ENCODE measurements around the gene NDUFC1.

Gene NDUFC1

DNA sequence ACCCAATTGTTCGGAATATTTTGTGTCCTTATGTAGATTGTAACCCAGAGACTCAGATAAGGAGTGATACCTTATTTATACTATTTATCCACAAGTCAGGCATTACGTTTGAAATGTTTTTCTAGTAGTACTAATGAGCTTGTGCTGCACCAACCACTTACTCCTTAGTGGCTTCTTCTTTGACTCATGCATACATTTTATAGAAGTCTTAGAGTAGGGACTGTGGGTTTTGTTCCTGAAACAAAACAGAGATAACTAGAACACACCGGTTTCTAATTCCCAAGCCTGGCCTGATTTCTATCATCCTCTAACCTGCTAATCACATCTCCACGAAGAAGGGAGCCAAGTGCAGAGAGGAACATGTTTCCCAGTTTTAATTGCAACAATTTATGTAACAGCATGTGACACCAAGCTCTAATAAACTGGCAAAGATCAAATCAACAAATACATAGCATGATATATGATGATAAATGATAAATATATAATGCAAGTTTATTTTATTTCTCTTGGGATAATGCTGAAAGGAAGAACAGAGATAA is 54.5 kb downstream of the NDUFC1 start:
- no peak for TF ChIP-seq ZNF274 (IDR thresholded peaks at IDR 0.05; ENCODE audit: low read depth, low read length)
- no peak overlapping the region for H3K4me3 ChIP-seq (ENCODE audit: low read length)

GRCh38 chr4:139247241-139247640 is 55.0 kb downstream of the NDUFC1 start:
- no peak for TF ChIP-seq ZNF274 (IDR thresholded peaks at IDR 0.05; ENCODE audit: low read depth, low read length)
- no peak overlapping the region for H3K4me3 ChIP-seq (ENCODE audit: low read length)

DNA sequence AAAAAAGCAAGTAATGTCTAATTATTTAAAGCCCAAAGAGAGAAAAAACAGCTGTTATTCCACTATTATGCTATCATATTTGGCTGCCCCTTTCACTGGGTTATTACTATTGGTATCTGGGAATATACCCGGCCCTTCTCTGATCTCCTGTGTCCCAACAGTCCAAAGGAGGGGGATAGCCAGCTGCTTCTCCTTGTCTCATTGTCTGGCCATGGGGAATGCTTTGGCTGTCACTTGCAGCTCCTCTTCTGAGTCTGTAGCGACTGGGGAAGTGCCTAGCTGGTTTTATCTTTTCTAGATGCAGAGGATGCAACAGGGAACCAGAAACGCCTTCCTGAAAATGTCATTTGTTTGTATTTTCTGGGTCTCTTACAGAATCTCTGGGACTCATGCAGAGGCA is 56.1 kb downstream of the NDUFC1 start:
- H3K4me3 ChIP-seq (ENCODE audit: low read length), result no peak overlapping the region
- no peak for TF ChIP-seq ZNF274 (IDR thresholded peaks at IDR 0.05; ENCODE audit: low read depth, low read length)

DNA sequence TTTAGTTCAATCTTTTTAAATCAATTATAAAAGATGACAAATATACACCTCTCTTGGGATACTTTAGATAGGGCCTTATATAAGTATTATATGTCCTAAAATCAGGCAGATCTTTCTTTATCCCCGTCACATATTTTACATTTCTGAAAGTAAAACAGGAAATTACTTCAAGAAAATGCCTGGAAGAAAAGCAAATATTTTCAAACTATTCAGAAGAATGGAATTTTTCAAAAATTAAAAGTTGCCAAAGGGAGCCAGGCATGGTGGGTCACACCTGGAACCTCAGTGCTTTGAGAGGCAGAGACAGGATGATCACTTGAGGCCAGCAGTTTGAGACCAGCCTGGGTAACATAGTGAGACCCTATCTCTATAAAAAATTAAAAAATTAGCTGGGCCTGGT is 56.7 kb downstream of the NDUFC1 start:
- no peak overlapping the region for H3K4me3 ChIP-seq (ENCODE audit: low read length)
- no peak for TF ChIP-seq ZNF274 (IDR thresholded peaks at IDR 0.05; ENCODE audit: low read depth, low read length)

GRCh38 chr4:139243448-139244365 is 58.6 kb downstream of the NDUFC1 start:
- TF ChIP-seq ZNF274 (IDR thresholded peaks at IDR 0.05; ENCODE audit: low read depth, low read length), result no peak
- no peak overlapping the region for H3K4me3 ChIP-seq (ENCODE audit: low read length)

GRCh38 chr4:139242511-139243051 is 59.7 kb downstream of the NDUFC1 start:
- no peak overlapping the region for H3K4me3 ChIP-seq (ENCODE audit: low read length)
- no peak for TF ChIP-seq ZNF274 (IDR thresholded peaks at IDR 0.05; ENCODE audit: low read depth, low read length)

DNA sequence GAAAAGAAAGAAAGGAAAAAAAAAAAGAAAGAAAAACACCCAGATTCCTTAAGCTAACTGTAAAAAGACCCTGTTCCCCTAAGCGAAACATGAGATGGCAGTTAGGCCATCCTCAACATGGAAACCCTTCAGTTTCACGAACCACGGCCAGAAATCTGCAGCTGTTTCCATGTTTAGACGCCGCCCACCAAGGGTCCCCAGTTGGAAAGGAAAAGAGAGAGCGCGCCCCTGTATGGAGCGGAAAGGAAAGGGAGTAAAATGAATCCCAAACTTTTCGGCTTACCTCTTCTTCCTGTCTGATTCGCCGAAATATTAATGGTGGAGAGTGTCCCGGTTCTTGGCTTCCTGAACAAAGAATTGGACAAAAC is 60.5 kb downstream of the NDUFC1 start:
- no peak for TF ChIP-seq ZNF274 (IDR thresholded peaks at IDR 0.05; ENCODE audit: low read depth, low read length)
- H3K4me3 ChIP-seq (ENCODE audit: low read length), result no peak overlapping the region

- H3K4me3 ChIP-seq (ENCODE audit: low read length), result no peak overlapping the region
- no peak for TF ChIP-seq ZNF274 (IDR thresholded peaks at IDR 0.05; ENCODE audit: low read depth, low read length)
Measured at GRCh38 chr4:139241086-139241783, 61.0 kb downstream of the NDUFC1 start.
